Osteocyte (in vitro differentiated cells): ENCODE data around the gene TENM4. TPM values are rescaled to one million over a fixed set of nuclear protein-coding genes. Genes with fewer than 3 reads are reported as not detected.

Experiments used
- DNase-seq: peaks from one replicate; pipeline ENCODE4 v3.0.0; 2021; ENCODE audit warnings: mixed read lengths; ENCODE audit not compliant: unreplicated experiment; ENCODE audit errors: extremely low spot score
- H3K27ac Mint-ChIP-seq: one replicate; pipeline ENCODE4 v1.8.0; 2021; ENCODE audit warnings: mild to moderate bottlenecking, mixed read lengths; ENCODE audit not compliant: unreplicated experiment
- H3K27me3 Mint-ChIP-seq: one replicate; pipeline ENCODE4 v1.8.0; 2021; ENCODE audit warnings: mixed read lengths; ENCODE audit not compliant: unreplicated experiment
- H3K36me3 Mint-ChIP-seq: one replicate; pipeline ENCODE4 v1.8.0; 2021; ENCODE audit warnings: mixed read lengths; ENCODE audit not compliant: unreplicated experiment
- H3K4me1 Mint-ChIP-seq: one replicate; pipeline ENCODE4 v1.8.0; 2021; ENCODE audit warnings: mixed read lengths; ENCODE audit not compliant: unreplicated experiment
- H3K4me3 Mint-ChIP-seq: one replicate; pipeline ENCODE4 v1.8.0; 2021; ENCODE audit warnings: mild to moderate bottlenecking, moderate library complexity, mixed read lengths; ENCODE audit not compliant: unreplicated experiment
- H3K9me3 Mint-ChIP-seq: one replicate; pipeline ENCODE4 v1.8.0; 2021; ENCODE audit warnings: mixed read lengths; ENCODE audit not compliant: unreplicated experiment
- CTCF ChIP-seq: fragments of 200-600 bp; sonication (generic); IDR thresholded peaks from 2 replicates; pipeline ENCODE4 v1.5.0; 2021; ENCODE audit warnings: antibody characterized with exemption, mild to moderate bottlenecking, moderate library complexity
- total RNA-seq: library from RNA; stranded (reverse); gene quantifications from 2 replicates; pipeline ENCODE4 v1.2.1, GENCODE V29; 2021

TENM4 gene
- total RNA-seq, 1 donor from 2014 or later, result 74.1 TPM

DNA sequence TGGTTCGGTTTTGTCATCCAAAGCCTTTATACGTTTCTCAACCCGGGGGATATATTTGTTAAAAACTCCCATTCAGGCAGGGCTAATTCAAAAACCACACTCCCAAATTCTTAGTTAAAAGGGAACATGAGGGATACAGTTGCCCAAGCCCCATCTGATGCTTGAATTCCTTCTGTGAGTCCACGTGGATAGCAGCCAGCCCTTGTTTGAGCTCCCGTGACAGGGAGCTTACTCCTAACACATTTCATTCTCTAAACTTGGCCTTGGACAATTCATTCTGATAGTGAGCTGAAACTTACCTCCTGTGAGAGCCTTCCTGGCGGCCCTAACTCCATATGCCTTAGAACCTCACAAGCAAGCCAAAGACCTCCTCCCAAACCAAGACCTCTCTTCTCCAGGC is 357.5 kb downstream of the TENM4 start:
- Mint-ChIP-seq H3K9me3 (no peaks in the 10 kb centered on the region), H3K4me1 (peaks cover 57% of the 10 kb centered on the region), H3K27me3 (no peaks in the 10 kb centered on the region), H3K36me3 (peaks cover 1% of the 10 kb centered on the region), H3K27ac (no peak overlapping the region), H3K4me3 (no peak overlapping the region)
- no peak for DNase-seq
- TF ChIP-seq CTCF, result no peak

DNA sequence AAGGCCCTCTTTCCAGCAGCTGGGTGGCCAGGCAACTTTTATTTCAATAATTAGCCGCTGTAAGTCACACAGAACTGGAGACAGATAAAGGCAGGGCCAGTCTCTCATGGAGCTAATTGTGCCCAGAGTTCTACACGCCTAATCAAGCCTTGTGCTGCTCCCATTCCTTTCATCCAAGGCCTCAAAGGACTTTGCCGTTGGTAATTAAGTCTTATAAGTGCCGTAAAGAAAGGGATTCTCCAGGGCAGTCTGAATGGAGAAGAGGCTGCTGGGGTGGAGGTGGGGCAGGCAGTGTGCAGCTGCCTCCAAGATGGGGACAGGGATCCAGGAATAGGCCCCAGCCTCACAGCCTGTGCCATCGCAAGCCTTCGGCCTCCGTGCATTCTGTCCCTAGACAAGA is 357.9 kb downstream of the TENM4 start:
- peaks cover 57% of the 10 kb centered on the region for H3K4me1 Mint-ChIP-seq
- H3K27ac Mint-ChIP-seq, result no peak overlapping the region
- H3K36me3 Mint-ChIP-seq, result peaks cover 1% of the 10 kb centered on the region
- H3K4me3 Mint-ChIP-seq, result no peak overlapping the region
- no peak for DNase-seq
- TF ChIP-seq CTCF, result no peak
- H3K9me3 Mint-ChIP-seq, result no peaks in the 10 kb centered on the region
- no peaks in the 10 kb centered on the region for H3K27me3 Mint-ChIP-seq

- TF ChIP-seq CTCF, result no peak
- Mint-ChIP-seq H3K36me3 (peaks cover 1% of the 10 kb centered on the region), H3K27ac (no peak overlapping the region), H3K9me3 (no peaks in the 10 kb centered on the region), H3K27me3 (no peaks in the 10 kb centered on the region), H3K4me1 (peaks cover 57% of the 10 kb centered on the region), H3K4me3 (no peak overlapping the region)
- DNase-seq, result no peak
Observed at GRCh38 chr11:79082280-79082679, 358.6 kb downstream of the TENM4 start.

DNA sequence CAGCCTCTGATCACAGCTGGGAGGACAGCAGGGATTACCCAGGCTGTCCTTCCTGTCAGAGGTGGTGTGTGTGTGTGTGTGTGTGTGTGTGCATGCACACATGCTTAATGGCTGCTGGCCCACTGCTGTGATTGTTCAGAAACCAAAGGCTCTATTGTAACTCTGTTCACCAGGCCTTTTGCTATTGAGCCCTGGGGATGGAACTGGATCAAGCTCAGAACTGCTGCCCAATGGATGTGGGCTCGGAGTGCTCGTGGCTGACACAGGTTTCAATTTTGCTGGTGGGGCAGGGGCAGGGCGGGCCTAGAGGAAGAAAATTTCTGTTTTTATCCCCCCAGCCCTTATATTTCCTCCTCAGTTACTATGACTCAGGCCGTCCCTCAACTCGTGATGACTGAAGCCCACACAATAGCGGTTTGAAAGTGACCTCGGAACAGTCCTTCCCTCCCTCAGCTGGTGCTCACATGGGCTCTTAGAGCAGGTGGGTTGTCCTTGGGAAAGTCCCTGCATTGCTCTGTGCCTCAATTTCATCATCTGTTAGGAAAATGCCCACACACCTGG is 359.3 kb downstream of the TENM4 start:
- Mint-ChIP-seq H3K36me3 (peaks cover 1% of the 10 kb centered on the region), H3K27ac (no peak overlapping the region), H3K9me3 (no peaks in the 10 kb centered on the region), H3K27me3 (no peaks in the 10 kb centered on the region), H3K4me1 (peaks cover 56% of the 10 kb centered on the region), H3K4me3 (no peak overlapping the region)
- TF ChIP-seq CTCF, result no peak
- DNase-seq, result no peak

DNA sequence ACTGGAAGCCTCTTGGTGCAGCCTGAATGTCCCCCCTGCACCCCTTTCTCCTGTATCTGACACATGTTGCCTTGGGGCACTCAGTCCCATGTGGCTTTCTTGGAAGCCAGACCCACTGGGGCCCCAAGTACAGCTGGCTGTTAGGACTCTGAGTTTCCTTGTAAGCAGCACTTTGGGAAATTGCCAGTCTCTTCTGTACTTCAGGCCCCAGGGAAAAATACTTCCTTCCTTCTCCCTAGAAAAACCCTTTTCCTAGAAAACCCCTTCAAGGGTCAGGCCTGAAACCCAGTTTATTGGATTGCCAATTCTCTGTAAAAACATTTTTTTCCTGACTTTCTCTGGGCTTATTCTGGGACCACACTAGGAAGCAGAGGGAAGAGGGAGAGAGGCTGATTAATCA is 360.3 kb downstream of the TENM4 start:
- no peaks in the 10 kb centered on the region for H3K27me3 Mint-ChIP-seq
- H3K4me3 Mint-ChIP-seq, result no peak overlapping the region
- peak overlapping the region; percentile 27 for H3K27ac Mint-ChIP-seq
- H3K36me3 Mint-ChIP-seq, result peaks cover 1% of the 10 kb centered on the region
- TF ChIP-seq CTCF, result no peak
- DNase-seq, result no peak
- peaks cover 5% of the 10 kb centered on the region for H3K9me3 Mint-ChIP-seq
- peaks cover 50% of the 10 kb centered on the region for H3K4me1 Mint-ChIP-seq
